Measurements from ENCODE around the gene CDCA8. TPM values are rescaled to one million over a fixed set of nuclear protein-coding genes. Genes with fewer than 3 reads are reported as not detected.

Gene CDCA8
- total RNA-seq: 45.2 and 47.4 TPM in 2 replicates

GRCh38 chr1:37692078-37692833, at the start of gene CDCA8:
TSS of gene CDCA8 (plus strand) at chr1:37692516. CDS start at chr1:37692691, 175 bp downstream.

Other genes with a start within 250 kb of the CDCA8 start
- 6.1 and 6.4 TPM in 2 replicates for gene ZC3H12A, start 217.9 kb upstream of the CDCA8 start, total RNA-seq
- gene MEAF6, start 177.8 kb upstream of the CDCA8 start, total RNA-seq: 60.2 and 63.5 TPM in 2 replicates
- 8.6 and 10.1 TPM in 2 replicates for gene SNIP1, start 138.2 kb upstream of the CDCA8 start, total RNA-seq
- 7.9 and 8.2 TPM in 2 replicates for gene DNALI1, start 135.6 kb upstream of the CDCA8 start, total RNA-seq
- 37.0 and 40.3 TPM in 2 replicates for gene GNL2, start 96.6 kb upstream of the CDCA8 start, total RNA-seq
- gene RSPO1, start 57.6 kb upstream of the CDCA8 start, total RNA-seq: under 0.01 and 0.17 TPM in 2 replicates
- not detected in 2 replicates for gene EPHA10, start 72.6 kb downstream of the CDCA8 start, total RNA-seq
- gene MANEAL, start 101.3 kb downstream of the CDCA8 start, total RNA-seq: 0.17 and 0.30 TPM in 2 replicates
- gene C1orf122, start 115.3 kb downstream of the CDCA8 start, total RNA-seq: 62.9 and 66.3 TPM in 2 replicates
- 14.9 and 19.2 TPM in 2 replicates for gene YRDC, start 115.7 kb downstream of the CDCA8 start, total RNA-seq
- 1.0 and 1.3 TPM in 2 replicates for gene MTF1, start 167.1 kb downstream of the CDCA8 start, total RNA-seq